ENCODE data around the gene ANKRD44.

The ANKRD44 gene

DNA sequence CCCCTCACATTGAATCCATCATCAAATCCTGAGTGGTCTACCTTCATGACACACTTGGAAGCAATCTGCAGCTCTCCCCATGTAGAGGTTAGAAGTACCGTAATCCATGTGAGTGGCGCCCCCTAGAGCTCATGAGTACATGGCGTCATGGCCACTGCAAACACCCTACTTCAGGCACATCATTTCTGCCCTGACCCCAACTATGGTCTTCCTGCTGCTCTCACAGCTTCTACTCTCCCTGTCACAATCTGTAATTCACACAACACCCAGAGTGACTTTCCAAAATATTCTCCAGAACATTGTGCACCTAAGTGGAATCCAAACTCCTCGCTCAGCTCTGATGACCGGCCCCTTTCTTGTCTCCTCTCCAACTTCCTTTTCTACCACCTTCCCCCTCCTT is 141.9 kb downstream of the ANKRD44 start:
- FAIRE-seq, result no peak

DNA sequence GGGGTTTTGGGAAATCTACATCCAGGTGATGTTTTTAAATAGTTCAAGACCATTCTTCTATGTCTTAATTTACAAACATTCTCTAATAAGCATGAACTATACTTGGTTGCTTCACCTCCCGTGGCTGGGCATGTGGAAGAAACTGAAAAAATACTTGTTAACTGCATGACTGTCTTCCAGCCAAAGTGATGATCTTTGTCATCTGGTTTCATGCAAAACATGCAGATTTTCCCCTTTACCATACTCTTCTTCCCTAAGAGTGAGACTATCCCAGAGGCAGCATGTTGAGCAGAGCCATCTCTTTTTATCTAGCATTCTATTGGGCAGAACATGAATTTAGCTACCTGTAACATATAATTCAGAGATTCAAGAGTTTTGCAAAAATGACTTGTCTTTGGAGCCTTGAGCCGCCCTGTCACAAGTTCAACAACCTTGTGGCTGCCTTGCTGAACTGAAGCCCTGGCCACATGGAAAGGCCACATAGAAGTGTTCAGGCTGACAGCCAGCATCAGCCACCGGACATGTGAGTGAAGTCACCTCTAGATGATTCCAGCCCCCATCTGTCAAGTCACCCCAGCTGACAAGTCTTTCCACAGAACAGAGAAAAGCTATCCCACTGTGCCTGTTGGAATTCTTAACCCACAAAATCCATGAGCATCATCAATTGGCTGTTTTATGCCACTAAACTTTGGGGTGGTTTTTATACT is 142.8 kb downstream of the ANKRD44 start:
- no peak for FAIRE-seq

DNA sequence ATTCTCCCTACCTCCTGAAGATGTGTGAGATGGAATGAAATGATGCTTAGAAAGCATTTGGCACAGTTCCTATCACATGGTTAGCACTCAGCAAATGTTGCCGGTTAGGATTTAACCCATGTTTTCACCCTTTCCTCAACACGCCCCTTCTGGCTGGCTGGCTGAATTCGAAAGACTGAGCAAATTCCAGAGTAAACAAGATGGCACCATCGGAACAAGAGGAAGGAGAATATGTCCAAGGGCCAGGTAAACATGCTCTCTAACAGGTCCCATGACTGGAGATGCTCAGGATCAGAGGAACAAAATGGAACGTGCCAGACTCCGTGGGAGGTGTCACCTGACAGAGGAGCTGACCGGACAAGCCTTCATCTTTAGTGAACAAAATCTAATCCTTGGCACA is 145.6 kb downstream of the ANKRD44 start:
- no peak for FAIRE-seq

DNA sequence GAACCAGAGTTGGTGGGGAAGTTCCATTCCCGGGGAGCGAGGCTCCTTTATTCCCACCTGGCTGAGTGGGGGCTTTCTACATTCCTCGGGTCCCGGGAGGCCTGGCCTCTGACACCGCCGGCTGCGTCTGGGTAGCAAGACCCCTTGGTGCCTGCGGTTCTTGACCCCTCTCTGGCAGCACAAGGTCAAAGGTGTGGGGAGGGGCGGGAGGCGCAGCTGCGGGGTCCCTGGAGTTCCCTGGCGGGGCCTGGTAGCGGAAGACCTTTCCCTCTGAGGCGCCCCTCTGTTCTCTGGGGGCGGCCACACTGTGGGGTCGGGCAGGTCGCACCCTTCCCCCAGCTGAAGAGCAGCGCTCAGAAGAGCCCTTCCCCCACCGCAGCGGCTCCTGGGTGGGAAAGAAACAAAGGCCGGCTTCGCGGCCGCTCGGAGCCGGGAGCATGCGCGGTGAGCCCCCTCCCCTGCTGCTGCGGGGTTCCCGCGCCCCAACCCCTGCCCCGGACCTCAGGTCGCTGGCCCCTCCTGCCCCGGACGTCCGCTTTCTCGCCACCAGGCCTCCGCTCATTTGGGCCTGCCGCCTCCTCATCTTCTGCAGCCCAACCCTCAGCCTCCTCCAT is 146.3 kb downstream of the ANKRD44 start:
- FAIRE-seq, result no peak

DNA sequence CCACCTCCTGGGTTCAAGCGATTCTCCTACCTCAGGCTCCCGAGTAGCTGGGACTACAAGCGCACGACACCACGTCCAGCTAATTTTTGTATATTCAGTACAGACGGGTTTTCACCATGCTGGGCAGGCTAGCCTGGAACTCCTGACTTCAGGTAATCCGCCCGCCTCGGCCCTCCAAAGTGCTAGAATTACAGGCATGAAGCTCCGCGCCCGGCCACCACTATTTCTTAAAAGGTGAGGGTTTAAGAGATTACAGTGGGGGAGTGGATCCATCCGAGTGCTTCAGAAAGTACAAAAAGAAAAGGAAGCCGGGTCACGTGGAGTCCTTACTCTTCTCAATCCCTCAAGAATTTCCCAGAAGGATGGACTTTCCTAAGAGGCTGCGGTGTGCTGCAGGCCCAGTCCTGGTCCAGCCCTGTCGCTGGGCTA is 146.9 kb downstream of the ANKRD44 start:
- no peak for FAIRE-seq

DNA sequence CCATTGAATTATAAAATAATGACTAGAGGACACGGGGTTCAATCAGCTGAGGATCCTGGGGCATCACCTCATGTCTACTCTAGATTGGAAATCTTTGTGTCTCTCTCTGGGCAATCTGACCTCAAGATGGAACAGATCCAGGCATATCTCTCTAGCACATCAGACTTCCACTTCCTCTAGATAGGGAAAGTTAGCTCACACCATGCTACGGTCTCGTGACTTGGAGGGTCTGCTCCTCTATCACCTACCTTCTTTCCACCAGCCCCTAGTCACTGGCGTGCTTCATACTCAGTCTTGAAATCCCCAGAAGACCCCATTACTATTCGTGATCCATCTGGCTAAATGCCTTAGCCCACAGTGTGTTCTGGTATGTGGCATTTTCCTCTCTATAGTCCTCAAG is 148.8 kb downstream of the ANKRD44 start:
- no peak for FAIRE-seq

DNA sequence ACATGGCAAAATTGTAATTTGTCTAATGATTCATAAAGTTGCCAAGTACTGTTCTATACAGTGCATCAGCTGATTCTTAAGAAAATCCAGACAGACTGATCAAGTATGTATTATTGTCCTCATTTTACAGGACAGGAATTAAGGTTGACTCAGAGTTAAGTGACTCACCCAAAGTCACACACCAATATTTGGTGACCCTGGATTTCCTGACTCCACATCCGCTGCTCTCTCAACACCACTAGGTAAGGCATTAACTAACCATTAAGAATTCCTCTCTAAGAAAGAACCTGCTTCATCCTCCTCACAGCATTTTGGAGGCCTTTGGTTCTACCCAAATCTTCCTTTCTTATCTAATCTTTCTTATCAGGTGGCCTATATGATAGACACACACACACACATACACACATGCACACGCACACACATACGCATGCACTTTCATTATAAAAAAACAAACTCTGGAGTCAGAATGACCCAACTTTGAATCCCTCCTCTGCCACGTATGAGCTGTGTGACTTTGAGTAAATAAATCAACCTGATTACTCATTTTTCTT is 150.8 kb downstream of the ANKRD44 start:
- no peak for FAIRE-seq

DNA sequence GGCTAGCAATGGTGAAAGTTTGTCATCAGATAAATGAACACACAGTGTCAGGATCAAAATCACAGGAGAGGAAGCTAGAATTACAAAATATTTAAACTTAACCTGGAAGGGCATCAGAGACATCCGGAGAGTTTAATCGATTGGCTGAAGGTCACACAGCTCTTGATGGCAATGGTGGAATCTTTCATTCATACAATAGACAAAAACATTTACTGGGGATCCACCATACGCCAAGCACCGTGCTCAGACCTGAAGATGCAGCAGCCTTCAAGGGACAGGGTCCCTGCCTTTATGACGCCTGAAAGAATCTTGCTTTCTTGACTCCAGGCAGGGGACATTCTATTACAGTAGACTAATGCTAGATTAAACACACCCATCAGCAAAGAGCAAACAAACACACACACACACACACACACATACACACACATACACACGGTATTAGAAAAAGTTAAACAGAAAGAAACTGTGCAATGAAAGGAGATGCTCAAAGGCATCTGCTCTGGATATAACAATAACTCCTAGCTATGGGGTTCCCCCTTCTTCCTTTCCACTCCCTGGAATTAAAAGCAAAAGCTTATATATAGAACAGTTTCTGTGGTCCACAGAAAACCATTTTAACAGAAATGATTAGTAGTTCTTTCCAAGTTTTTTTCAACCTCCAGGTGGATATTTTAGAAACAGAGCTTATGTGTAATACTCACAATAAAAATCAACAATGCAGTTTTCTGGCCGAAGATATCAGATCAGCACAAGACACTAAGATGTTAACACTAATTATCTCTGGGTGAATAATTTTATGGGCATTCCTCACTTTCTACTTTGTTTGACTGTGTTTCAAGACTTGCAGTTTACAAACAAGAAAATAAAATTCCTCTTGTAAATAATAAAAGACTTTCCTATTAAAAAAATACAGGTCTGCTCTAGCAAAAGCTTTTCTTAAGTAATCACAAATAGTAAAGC is 151.7 kb downstream of the ANKRD44 start:
- FAIRE-seq, result no peak

DNA sequence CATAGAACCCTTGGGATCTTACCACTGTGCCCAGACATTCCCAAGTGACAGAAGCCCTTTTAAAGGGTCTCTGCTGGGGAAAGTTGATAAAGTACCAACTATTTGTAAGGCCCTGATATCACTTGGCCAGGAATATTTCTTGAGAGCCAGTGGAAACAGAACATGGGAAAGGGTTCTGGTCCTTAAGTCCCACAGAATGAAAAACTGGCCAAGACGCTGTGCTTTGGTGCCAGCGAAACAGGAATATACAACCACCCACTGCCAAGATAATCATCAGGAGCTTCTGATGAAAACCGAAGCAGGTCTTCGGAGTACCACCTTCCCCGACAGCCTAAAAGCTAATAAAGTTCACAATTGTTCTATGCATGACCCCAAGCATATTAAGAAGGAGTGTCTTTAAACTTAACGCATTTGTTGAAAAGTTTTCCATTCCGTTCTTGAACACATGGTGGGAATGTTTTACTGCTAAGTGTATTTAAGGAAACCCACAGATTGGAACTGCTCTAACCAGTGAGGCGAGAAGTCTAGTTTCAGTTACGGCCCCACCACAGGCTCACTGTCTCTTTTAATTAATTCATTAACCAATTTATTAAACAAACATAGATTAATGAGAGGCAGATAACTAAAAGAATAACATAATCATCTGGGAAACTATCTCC is 152.6 kb downstream of the ANKRD44 start:
- no peak for FAIRE-seq

DNA sequence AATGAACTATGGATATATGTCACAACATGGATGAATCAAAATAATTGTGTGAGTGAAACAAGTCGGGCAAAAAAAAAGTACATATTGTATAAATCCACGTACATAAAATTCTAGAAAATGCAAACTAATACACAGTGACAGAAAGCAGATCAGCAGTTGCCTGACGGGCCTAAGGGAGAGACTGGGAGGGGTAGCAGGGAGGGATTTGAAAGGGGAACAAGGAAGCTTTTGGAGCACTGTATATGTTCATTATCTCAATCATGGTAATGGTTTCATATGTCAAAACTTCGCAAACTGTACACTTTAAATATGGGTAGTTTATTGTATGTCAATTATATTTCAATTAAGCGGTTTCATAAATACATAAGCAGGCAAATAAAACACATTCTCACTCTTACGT is 153.8 kb downstream of the ANKRD44 start:
- FAIRE-seq, result no peak

DNA sequence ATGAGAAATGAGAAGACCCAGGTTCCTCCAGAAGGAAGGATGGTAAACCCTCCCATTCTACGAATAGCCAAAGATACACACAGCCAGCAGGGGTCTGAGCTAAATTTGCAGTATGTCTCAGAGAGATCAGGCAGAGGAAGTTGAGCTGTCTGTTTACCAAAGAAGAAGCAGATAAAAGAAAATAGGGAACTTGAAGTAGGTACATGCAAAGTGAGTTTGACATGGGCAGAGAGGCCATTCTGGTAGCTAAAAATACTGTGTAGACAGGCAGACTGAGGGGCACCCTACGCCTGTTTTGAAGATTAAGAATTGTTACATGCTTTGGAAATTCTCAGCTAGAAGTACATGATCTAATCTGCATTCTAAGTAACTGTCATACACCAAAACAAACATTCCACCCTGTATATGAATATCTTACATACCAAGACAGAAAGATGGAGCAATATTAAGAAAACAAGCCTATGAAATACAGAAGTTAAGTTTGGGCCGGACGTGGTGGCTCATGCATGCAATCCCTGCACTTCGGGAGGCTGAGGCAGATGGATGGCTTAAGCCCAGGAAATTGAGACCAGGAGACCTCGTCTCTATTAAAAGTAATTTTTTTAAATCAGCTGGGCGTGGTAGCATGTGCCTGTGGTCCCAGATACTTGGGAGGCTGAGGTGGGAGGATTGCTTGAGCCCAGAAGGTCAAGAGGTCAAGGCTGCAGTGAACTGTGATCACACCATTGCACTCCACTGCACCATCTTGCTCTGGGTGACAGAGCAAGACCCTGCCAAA is 157.9 kb downstream of the ANKRD44 start:
- FAIRE-seq, result no peak

DNA sequence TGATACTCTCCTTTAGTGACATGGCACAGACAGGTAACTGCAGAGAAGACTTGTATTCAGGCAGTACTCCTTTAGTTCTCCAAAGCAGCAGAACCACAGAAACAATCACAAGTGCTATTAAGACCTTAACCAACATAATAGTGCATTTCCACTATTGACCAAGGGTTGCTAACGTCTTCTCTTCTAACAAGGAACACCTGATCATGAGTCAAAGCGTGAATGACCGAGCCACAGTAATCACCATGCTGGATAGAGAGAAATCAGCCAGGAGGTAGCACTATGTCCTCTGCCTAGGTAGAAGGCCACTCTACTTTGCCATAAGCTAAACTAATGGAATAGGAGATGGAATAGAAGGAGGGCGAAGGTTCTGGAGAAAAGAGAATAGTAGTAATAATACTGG is 161.0 kb downstream of the ANKRD44 start:
- no peak for FAIRE-seq

DNA sequence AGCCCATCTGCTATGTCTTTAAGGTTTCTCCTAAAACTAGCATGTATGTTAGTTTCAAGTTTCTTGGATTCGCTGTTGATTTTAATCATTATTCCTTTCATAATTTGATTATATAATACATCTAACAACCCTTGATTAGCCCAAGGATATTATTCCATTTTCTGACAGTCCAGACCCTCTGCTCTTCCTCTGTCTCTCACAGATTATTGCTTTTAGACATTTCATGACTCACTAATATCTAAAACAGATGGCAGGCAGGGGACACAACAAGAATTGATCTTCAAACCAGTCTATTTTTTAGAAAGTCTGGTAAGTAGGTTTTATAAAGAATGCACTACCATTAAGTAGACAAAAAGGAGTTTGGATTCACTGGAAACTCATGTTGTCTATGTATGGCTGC is 162.2 kb downstream of the ANKRD44 start:
- no peak for FAIRE-seq

DNA sequence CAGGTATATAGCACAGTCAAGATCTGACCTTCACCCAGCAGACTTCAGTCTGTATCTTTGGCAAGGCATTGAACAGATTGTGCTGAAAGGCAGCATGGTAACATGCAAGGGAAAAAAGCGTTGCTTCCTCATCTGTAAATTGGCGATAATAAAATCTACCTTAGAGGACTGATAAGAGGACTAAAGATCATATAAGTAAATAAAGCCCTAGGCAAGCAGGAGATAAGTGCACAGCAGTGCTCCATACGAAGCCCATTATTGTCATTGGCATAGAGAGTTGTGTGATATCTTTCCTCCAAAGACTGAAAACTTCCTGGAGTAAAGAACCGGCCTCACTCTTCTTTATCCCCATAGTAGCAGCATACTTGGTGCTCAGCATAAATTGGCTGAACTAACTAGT is 162.6 kb downstream of the ANKRD44 start:
- no peak for FAIRE-seq

DNA sequence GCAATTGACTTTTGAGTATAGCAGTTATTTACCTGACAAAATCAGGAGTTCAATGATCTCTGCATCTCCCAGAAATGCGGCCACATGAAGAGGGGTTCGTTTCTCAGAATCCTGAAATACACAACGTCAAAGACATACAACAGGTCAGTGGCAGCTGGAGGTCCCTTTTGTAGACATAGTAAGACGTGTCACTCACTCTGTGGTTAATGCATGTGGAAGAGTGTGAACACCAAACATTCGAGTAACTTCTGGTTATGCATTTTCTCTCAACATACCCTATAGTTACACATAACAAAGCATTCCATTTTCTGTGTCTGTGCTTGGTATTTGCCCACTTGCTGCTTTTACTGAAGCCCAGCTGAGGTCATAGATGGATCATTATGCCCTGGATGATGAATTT is 163.6 kb downstream of the ANKRD44 start:
- no peak for FAIRE-seq

DNA sequence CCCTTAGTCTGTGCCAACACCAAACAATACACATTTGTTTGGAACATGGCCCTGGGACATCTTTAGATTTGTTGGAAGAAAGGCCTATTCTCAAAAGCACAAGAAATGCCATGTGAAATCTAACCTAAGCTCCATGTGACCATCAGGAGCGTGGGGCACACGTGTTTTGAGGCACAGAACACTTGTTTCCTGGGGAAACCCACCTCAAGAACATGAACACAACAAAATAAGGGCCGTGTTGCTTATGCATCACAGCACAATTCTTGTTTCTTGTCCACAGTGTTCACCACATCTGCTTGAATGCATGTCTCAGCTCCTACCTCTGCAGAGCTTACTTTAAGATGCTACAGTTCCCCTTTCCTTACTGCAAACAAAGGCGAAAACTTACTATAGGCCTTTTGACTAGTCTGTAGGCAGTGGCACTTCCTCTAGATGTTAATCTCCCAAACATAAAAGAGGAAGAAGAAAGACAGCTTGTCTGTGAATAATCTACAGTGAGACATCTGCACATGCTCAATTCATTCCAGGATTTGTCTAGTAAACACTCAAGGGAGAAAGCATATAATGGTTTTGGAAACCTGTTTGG is 165.0 kb downstream of the ANKRD44 start:
- no peak for FAIRE-seq

DNA sequence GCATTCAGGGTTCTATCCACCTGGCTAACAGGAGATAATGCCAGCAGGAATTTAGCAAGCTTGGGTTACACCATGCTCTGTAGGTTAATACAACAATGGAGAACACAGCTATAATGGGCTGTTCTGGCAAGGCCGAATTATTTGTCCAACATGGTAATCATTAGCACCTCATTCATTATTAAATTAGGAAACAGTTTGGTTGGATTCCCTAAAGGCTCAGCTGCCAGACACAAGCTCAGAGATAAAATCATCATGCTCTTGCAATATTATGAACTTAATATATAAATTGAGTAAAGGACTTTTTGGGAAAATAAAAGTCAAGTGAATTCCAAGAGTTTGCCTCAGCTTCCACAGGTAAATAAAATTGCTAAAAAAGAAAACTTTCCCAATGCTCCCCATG is 166.4 kb downstream of the ANKRD44 start:
- no peak for FAIRE-seq

DNA sequence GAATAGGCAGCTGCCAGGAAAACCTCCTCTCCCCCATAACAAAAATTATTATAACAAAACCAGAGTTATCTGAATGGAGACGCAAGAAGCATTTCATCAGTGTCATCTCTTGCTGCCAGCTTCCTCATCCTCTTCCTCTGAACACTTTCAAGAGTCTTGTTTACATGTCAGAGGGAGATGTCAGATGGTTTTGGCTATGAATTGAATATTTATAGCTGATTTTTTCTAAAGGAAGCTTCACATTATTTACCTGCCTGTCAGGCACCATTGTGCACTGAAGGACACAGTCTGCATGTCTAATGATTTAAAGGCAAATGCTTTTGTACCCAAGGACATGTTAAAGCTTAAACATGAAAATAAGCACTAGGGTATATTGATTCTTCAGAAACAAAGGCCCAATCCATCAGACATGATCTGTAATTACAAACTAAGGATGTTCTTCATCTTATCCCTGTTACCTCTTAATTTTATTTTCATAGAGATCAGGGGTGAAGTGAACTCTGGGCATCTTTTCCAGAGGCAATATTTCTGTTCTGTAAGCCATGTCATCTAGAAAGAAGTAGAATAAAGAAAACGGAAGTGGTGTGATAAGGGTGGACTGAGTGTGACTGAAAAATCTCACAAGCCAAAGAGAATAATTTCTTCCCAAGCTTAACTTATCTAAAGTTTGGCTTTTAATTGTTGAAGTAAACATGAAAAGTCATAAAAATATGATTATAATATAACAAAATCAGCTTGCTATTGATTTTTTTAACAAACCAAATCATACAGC is 168.7 kb downstream of the ANKRD44 start:
- no peak for FAIRE-seq

DNA sequence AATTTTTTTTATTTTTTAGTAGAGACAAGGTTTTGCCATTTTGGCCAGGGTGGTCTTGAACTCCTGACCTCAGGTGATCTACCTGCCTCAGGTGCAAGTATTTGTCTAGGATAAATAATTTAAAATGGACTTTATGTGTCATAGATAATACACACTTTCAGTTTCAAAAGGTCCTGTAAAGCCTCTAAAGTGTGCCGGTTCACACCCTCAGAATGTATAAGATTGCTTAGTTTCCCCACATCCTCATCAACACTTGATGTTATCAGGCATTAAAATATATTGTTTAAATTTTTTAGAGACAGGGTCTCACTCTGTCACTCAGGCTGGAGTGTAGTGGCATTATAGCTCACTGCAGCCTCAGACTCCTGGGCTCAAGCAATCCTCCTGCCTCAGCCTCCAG is 170.5 kb downstream of the ANKRD44 start:
- FAIRE-seq, result no peak

DNA sequence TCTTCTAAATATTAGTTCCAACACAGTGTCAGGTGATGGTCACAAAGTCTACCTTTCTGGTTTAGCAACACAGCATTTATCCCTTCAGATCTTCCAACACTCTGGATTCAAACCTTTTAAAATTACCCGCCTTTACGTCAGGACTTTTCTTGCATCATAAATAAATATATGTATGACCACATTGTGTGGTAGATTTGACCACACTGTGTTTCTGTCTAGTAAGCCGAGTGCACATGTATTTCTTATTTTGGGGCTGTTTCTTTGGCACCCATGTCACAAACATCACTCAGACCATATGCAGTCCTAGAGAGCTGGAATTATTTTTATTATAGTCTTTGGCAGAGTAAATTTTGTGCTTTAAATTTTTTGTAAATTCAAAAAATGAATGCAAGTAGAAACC is 172.1 kb downstream of the ANKRD44 start:
- FAIRE-seq, result no peak
